GM12865 (cell line): Measurements from ENCODE around the gene NPLOC4.

ENCODE experiments used
- DNase-seq: peaks from one replicate; pipeline ENCODE4 v3.0.0; 2010; ENCODE audit warnings: low read depth
- H3K4me3 ChIP-seq: 2 replicates; pipeline ENCODE4 v1.5.1; 2011; ENCODE audit warnings: mild to moderate bottlenecking, low read depth, low read length, control low read depth
- CTCF ChIP-seq: IDR thresholded peaks from 2 replicates; pipeline ENCODE4 v1.5.1; 2011; ENCODE audit warnings: low read length, control low read depth, low read depth, inconsistent platforms; ENCODE audit not compliant: insufficient read depth; ENCODE audit errors: missing control alignments

Gene NPLOC4

GRCh38 chr17:81647640-81648012 is 10.7 kb upstream of the NPLOC4 start:
- TF ChIP-seq CTCF = no peak
- no peak for DNase-seq
- H3K4me3 ChIP-seq = no peak overlapping the region

- TF ChIP-seq CTCF = no peak
- no peak for DNase-seq
- H3K4me3 ChIP-seq = no peak overlapping the region
Measured at GRCh38 chr17:81646869-81647600, 10.1 kb upstream of the NPLOC4 start.

- no peak for DNase-seq
- no peak overlapping the region for H3K4me3 ChIP-seq
- TF ChIP-seq CTCF = no peak
Measured at GRCh38 chr17:81644976-81645952, 8.4 kb upstream of the NPLOC4 start.

GRCh38 chr17:81644496-81644895 is 7.6 kb upstream of the NPLOC4 start:
- TF ChIP-seq CTCF = no peak
- H3K4me3 ChIP-seq = no peak overlapping the region
- no peak for DNase-seq

GRCh38 chr17:81641825-81642489 is 5.0 kb upstream of the NPLOC4 start:
- DNase-seq = no peak
- TF ChIP-seq CTCF = no peak
- no peak overlapping the region for H3K4me3 ChIP-seq

GRCh38 chr17:81640011-81640410 is 3.1 kb upstream of the NPLOC4 start:
- no peak overlapping the region for H3K4me3 ChIP-seq
- no peak for TF ChIP-seq CTCF
- DNase-seq = no peak
